Omental fat pad (tissue), 4 donors: Measurements from ENCODE around the gene HSD11B2. TPM values are rescaled to one million over a fixed set of nuclear protein-coding genes. Genes with fewer than 3 reads are reported as not detected.

ENCODE experiments used
- ATAC-seq: fragments of 150-250 bp; one replicate; pipeline ENCODE4 v1.9.1; 2016; ENCODE audit warnings: mild to moderate bottlenecking, moderate library complexity; ENCODE audit not compliant: low FRiP score
- DNase-seq: peaks from one replicate; pipeline ENCODE4 v3.0.0-alpha.2; 2019; ENCODE audit warnings: low spot score
- CTCF ChIP-seq, 3 donors: fragments of 450-650 bp; IDR thresholded peaks; one replicate each; pipeline ENCODE4 v1.5.1; 2016 to 2017; ENCODE audit warnings: antibody characterized with exemption in 3 of 3, mild to moderate bottlenecking in 3 of 3, moderate library complexity in 2 of 3
- total RNA-seq, 4 donors: library from RNA; depleted of rRNA; stranded (reverse); fragments of >200 nt; gene quantifications; one replicate each; pipeline ENCODE4 v1.1.0, GENCODE V29; 2016

The HSD11B2 gene
- total RNA-seq: 1 to 10 TPM in 3 of 4 donors, not detected in 1; 1.7 to 2.7 (median 2.0) TPM

- no peak for TF ChIP-seq CTCF (IDR thresholded peaks at IDR 0.05)
- DNase-seq (no peak), ATAC-seq (peak; percentile 60)
Observed at GRCh38 chr16:67430977-67431774, at the start of gene HSD11B2. Gene HSD11B2 (plus strand): TSS chr16:67431121. CDS start chr16:67431249, 128 bp downstream.

- no peak for TF ChIP-seq CTCF (IDR thresholded peaks at IDR 0.05)
- DNase-seq: no peak
- no peak for ATAC-seq
Observed at GRCh38 chr16:67383284-67383683, 47.6 kb upstream of the HSD11B2 start.

- no peak for DNase-seq
- no peak for TF ChIP-seq CTCF (IDR thresholded peaks at IDR 0.05)
- no peak for ATAC-seq
Observed at GRCh38 chr16:67384778-67385510, 46.0 kb upstream of the HSD11B2 start.

- no peak for TF ChIP-seq CTCF (IDR thresholded peaks at IDR 0.05)
- ATAC-seq (no peak), DNase-seq (no peak)
Observed at GRCh38 chr16:67386861-67387455, 44.0 kb upstream of the HSD11B2 start.

GRCh38 chr16:67387479-67388079 is 43.3 kb upstream of the HSD11B2 start:
- no peak for TF ChIP-seq CTCF (IDR thresholded peaks at IDR 0.05)
- no peak for DNase-seq
- no peak for ATAC-seq

GRCh38 chr16:67388191-67388590 is 42.7 kb upstream of the HSD11B2 start:
- ATAC-seq (no peak), DNase-seq (no peak)
- TF ChIP-seq CTCF (IDR thresholded peaks at IDR 0.05): no peak
